K562 (cell line): ENCODE measurements around the gene GHR. TPM values are rescaled to one million over a fixed set of nuclear protein-coding genes. Genes with fewer than 3 reads are reported as not detected.

Source experiments
- BMI1 ChIP-seq: fragments of 150-350 bp; IDR thresholded peaks from 2 replicates; pipeline ENCODE4 v1.6.1; 2014; ENCODE audit warnings: low read length
- NFXL1 ChIP-seq: fragments of 450-650 bp; formaldehyde crosslinking; IDR thresholded peaks from 2 replicates; pipeline ENCODE4 v1.4.0; 2021; ENCODE audit warnings: mild to moderate bottlenecking
- TSHZ1 ChIP-seq: fragments of 250-450 bp; sonication (Bioruptor Pico); IDR thresholded peaks from 2 replicates; pipeline ENCODE4 v1.4.0; 2020; ENCODE audit warnings: mild to moderate bottlenecking, moderate library complexity
- ZBED1 ChIP-seq: IDR thresholded peaks from 2 replicates; pipeline ENCODE4 v1.6.1; 2014
- ZC3H11A ChIP-seq: IDR thresholded peaks from 2 replicates; pipeline ENCODE4 v1.6.1; 2012; ENCODE audit warnings: low read depth, low read length, improper control_type of control experiment
- ZNF407 ChIP-seq: fragments of 450-650 bp; IDR thresholded peaks from 2 replicates; pipeline ENCODE4 v1.6.1; 2016; ENCODE audit warnings: low read depth
- polyA plus RNA-seq, 8 experiments: library from polyadenylated mRNA; depleted of rRNA in 4 of 8; stranded (reverse) in 5 of 8; unstranded in 3 of 8; fragments of >200 nt; fragmentation: Nextera tagmentation in 2 of 8; fragmentation: Illumina TruSeq in 1 of 8; extraction: Ambion mirVana in 2 of 8; extraction: Trizol in 1 of 8; gene quantifications; 2 replicates each; pipeline versions ENCODE4 v1.2.1 to v1.2.3, GENCODE V29; 2011 to 2014; ENCODE audit warnings: inconsistent platforms in 1 of 8, missing spikeins in 1 of 8
- total RNA-seq, 7 experiments: library from RNA; depleted of rRNA in 6 of 7; stranded (reverse); fragments of >200 nt in 6 of 7; fragmentation: Illumina TruSeq in 2 of 7; extraction: Trizol in 2 of 7; gene quantifications; 2 replicates each; pipeline versions ENCODE4 v1.2.1 to v1.2.3, GENCODE V29; 2011 to 2021; ENCODE audit warnings: low replicate concordance in 1 of 7

The GHR gene
- total and polyA plus RNA-seq, 9 of the 15 experiments (the other 6 are each of a cell fraction or from before 2014, with no cell fraction given) = 0.01 to 0.13 (median 0.07) TPM; not detected in 5

GRCh38 chr5:42521406-42521805, 98.2 kb downstream of the GHR start (continued):
- TF ChIP-seq TSHZ1 (no peak), ZBED1 (no peak), NFXL1 (CRISPR knock-in tag) (no peak), ZNF407 (no peak), BMI1 (no peak), ZC3H11A (no peak)
